ENCODE results near the gene ACOX3. TPM values are rescaled to one million over a fixed set of nuclear protein-coding genes. Genes with fewer than 3 reads are reported as not detected.

ACOX3 gene
- total RNA-seq, 4 donors from 2014 or later = 19.0 to 32.9 (median 22.1) TPM

- TF ChIP-seq POLR2A (IDR thresholded peaks at IDR 0.05) (no peak), CTCF (IDR thresholded peaks at IDR 0.05 in 4 of 5, conservative IDR thresholded peaks at IDR 0.05 in 1 of 5) (no peak)
- Histone ChIP-seq H3K36me3 (no peaks in the 10 kb centered on the region), H3K27ac (no peak overlapping the region), H3K4me1 (peaks cover 0 to 6% of the 10 kb centered on the region in 2 donors), H3K27me3 (no peaks in the 10 kb centered on the region), H3K4me3 (no peak overlapping the region), H3K9me3 (no peaks in the 10 kb centered on the region)
- no peak for DNase-seq
- intact Hi-C loops (cut with DNase I; ENCODE audit: low total_unique reads) = no loop called here
- in situ Hi-C loops (cut with MboI; ENCODE audit: low sequenced_read_pairs in 4 of 4) = no loop called here
- ATAC-seq = no peak
Measured at GRCh38 chr4:8373973-8374545, 66.5 kb downstream of the ACOX3 start.

- H3K9me3 ChIP-seq = no peaks in the 10 kb centered on the region
- no peak for TF ChIP-seq CTCF (IDR thresholded peaks at IDR 0.05 in 4 of 5, conservative IDR thresholded peaks at IDR 0.05 in 1 of 5)
- no peak for TF ChIP-seq POLR2A (IDR thresholded peaks at IDR 0.05)
- in situ Hi-C loops (cut with MboI; ENCODE audit: low sequenced_read_pairs in 4 of 4) (no loop called here), intact Hi-C loops (cut with DNase I; ENCODE audit: low total_unique reads) (no loop called here)
- H3K27ac ChIP-seq = no peak overlapping the region
- no peak overlapping the region for H3K4me3 ChIP-seq
- no peaks in the 10 kb centered on the region for H3K27me3 ChIP-seq
- DNase-seq = peak in 1 of 2 donors; percentile 7
- H3K4me1 ChIP-seq = peaks cover 0 to 6% of the 10 kb centered on the region in 2 donors
- no peak for ATAC-seq
- H3K36me3 ChIP-seq = no peaks in the 10 kb centered on the region
Measured at GRCh38 chr4:8373270-8373972, 67.1 kb downstream of the ACOX3 start.

GRCh38 chr4:8372506-8372905, 68.0 kb downstream of the ACOX3 start:
- H3K36me3 ChIP-seq = no peaks in the 10 kb centered on the region
- no peak overlapping the region for H3K27ac ChIP-seq
- no peaks in the 10 kb centered on the region for H3K9me3 ChIP-seq
- intact Hi-C loops (cut with DNase I; ENCODE audit: low total_unique reads) (no loop called here), in situ Hi-C loops (cut with MboI; ENCODE audit: low sequenced_read_pairs in 4 of 4) (no loop called here)
- no peak overlapping the region for H3K4me3 ChIP-seq
- ATAC-seq = no peak
- peaks cover 0 to 6% of the 10 kb centered on the region in 2 donors for H3K4me1 ChIP-seq
- TF ChIP-seq CTCF (IDR thresholded peaks at IDR 0.05 in 4 of 5, conservative IDR thresholded peaks at IDR 0.05 in 1 of 5) (no peak), POLR2A (IDR thresholded peaks at IDR 0.05) (no peak)
- DNase-seq = no peak
- no peaks in the 10 kb centered on the region for H3K27me3 ChIP-seq

GRCh38 chr4:8371596-8371995, 68.9 kb downstream of the ACOX3 start:
- no peaks in the 10 kb centered on the region for H3K36me3 ChIP-seq

More at GRCh38 chr4:8371596-8371995, 68.9 kb downstream of the ACOX3 start:
- Histone ChIP-seq H3K4me1 (peaks cover 0 to 6% of the 10 kb centered on the region in 2 donors), H3K27me3 (no peaks in the 10 kb centered on the region), H3K27ac (no peak overlapping the region), H3K9me3 (no peaks in the 10 kb centered on the region), H3K4me3 (no peak overlapping the region)
- TF ChIP-seq POLR2A (IDR thresholded peaks at IDR 0.05) (no peak), CTCF (IDR thresholded peaks at IDR 0.05 in 4 of 5, conservative IDR thresholded peaks at IDR 0.05 in 1 of 5) (no peak)
- intact Hi-C loops (cut with DNase I; ENCODE audit: low total_unique reads) (no loop called here), in situ Hi-C loops (cut with MboI; ENCODE audit: low sequenced_read_pairs in 4 of 4) (no loop called here)
- ATAC-seq = no peak
- no peak for DNase-seq
